Measurements from ENCODE around the gene LRTM2.

The LRTM2 gene

DNA sequence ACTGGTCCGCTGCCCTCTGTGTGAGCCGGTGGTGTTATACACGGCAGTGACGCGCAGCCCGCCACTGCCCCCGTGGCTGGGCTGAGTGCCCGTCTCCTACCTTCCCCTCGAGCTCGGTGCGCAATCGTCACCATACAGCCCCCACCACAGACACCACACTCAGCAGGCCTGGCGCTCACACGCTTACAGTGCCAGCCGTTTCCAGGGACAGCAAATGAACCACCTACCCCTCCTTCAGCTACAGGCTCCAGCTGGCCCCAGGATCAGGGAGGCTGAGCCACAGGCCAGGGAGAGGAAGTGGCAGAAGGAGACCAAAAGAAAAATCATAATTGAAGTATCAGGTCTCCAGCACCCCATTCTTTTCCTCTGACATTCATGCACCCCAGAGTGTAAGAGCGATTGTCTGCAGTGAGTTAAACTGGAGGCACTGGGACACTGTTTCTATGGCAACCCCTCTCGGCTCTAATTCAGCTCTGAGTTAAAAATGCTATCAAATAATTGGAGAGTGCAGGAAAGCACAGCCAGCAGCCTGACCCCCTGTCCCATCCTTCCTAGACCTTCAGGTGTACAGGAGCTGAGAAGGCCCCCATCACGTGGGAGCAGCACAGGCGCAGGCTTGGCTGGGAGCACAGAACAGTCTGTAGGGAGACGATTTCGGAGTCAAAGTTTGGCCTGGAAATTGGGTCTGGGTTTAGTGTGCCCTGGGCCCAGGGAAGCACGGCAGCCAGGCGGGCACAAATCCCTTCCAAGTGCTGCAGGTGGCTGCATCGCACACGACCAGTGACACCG, 18.0 kb downstream of the LRTM2 start:
- Histone ChIP-seq H3K36me3 (ENCODE audit: insufficient read depth, low read length) (no peaks in the 10 kb centered on the region), H3K79me2 (ENCODE audit: insufficient read depth, low read length) (no peaks in the 10 kb centered on the region), H3K4me3 (ENCODE audit: low read length, poor library complexity, severe bottlenecking) (no peak overlapping the region), H3K4me1 (ENCODE audit: insufficient read depth, low read length, poor library complexity, severe bottlenecking) (peaks cover 50% of the 10 kb centered on the region), H3K27me3 (ENCODE audit: insufficient read depth, low read length, poor library complexity, severe bottlenecking) (no peaks in the 10 kb centered on the region), H3K9me2 (replicated peaks; ENCODE audit: low read depth, low read length) (no peaks in the 10 kb centered on the region), H3K9me3 (ENCODE audit: insufficient read depth, low read depth, low read length) (no peaks in the 10 kb centered on the region), H2AFZ (ENCODE audit: low read length) (no peak overlapping the region), H4K20me1 (ENCODE audit: insufficient read depth, low read length, poor library complexity, severe bottlenecking) (no peaks in the 10 kb centered on the region), H3K9ac (ENCODE audit: low read depth, low read length, poor library complexity, severe bottlenecking) (peak overlapping the region; percentile 50), H3K4me2 (ENCODE audit: low read depth, low read length, poor library complexity, severe bottlenecking) (no peak overlapping the region), H3F3A (ENCODE audit: low read depth) (no peaks in the 10 kb centered on the region; the same call in 1 of the 2 replicates)
- TF ChIP-seq EZH2phosphoT487 (IDR thresholded peaks at IDR 0.05; ENCODE audit: borderline replicate concordance): no peak
- TF ChIP-seq, protein P1, sequence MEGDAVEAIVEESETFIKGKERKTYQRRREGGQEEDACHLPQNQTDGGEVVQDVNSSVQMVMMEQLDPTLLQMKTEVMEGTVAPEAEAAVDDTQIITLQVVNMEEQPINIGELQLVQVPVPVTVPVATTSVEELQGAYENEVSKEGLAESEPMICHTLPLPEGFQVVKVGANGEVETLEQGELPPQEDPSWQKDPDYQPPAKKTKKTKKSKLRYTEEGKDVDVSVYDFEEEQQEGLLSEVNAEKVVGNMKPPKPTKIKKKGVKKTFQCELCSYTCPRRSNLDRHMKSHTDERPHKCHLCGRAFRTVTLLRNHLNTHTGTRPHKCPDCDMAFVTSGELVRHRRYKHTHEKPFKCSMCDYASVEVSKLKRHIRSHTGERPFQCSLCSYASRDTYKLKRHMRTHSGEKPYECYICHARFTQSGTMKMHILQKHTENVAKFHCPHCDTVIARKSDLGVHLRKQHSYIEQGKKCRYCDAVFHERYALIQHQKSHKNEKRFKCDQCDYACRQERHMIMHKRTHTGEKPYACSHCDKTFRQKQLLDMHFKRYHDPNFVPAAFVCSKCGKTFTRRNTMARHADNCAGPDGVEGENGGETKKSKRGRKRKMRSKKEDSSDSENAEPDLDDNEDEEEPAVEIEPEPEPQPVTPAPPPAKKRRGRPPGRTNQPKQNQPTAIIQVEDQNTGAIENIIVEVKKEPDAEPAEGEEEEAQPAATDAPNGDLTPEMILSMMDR (conservative IDR thresholded peaks at IDR 0.05; ENCODE audit: low read length): no peak

- H3K4me1 ChIP-seq (ENCODE audit: insufficient read depth, low read length, poor library complexity, severe bottlenecking): peaks cover 50% of the 10 kb centered on the region
- H3K27me3 ChIP-seq (ENCODE audit: insufficient read depth, low read length, poor library complexity, severe bottlenecking): no peaks in the 10 kb centered on the region
- no peaks in the 10 kb centered on the region for H3K9me2 ChIP-seq (replicated peaks; ENCODE audit: low read depth, low read length)
- H4K20me1 ChIP-seq (ENCODE audit: insufficient read depth, low read length, poor library complexity, severe bottlenecking): no peaks in the 10 kb centered on the region
- peak overlapping the region; percentile 58 for H3K4me2 ChIP-seq (ENCODE audit: low read depth, low read length, poor library complexity, severe bottlenecking)
- TF ChIP-seq EZH2phosphoT487 (IDR thresholded peaks at IDR 0.05; ENCODE audit: borderline replicate concordance): no peak
- TF ChIP-seq, protein P1 (conservative IDR thresholded peaks at IDR 0.05; ENCODE audit: low read length): no peak
- H3K9ac ChIP-seq (ENCODE audit: low read depth, low read length, poor library complexity, severe bottlenecking): peak overlapping the region; percentile 50
- no peaks in the 10 kb centered on the region for H3K36me3 ChIP-seq (ENCODE audit: insufficient read depth, low read length)
- no peak overlapping the region for H3K4me3 ChIP-seq (ENCODE audit: low read length, poor library complexity, severe bottlenecking)
- H3K79me2 ChIP-seq (ENCODE audit: insufficient read depth, low read length): no peaks in the 10 kb centered on the region
- H2AFZ ChIP-seq (ENCODE audit: low read length): no peak overlapping the region
- no peaks in the 10 kb centered on the region; the same call in 1 of the 2 replicates for H3F3A ChIP-seq (ENCODE audit: low read depth)
- no peaks in the 10 kb centered on the region for H3K9me3 ChIP-seq (ENCODE audit: insufficient read depth, low read depth, low read length)
Observed at GRCh38 chr12:1838994-1839365, 18.6 kb downstream of the LRTM2 start.

DNA sequence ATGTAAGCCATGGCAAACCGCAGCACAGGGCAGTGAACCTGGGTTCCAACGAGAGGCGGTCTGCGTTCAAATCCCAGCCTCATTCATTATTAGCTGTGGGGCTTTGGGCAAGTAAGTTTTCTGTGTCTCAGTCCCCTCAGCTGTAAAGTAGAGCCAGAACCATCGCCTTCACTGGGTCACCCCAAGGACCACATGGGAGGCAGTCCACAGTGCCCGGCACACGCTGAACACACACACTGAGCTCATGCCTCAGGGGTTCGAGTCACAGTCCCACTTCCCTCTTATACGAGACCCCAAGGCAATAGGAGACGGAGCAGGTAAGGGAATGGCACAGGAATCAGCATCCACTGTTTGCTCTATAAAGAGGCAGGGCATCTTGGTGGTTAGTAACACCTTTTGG, 19.1 kb downstream of the LRTM2 start:
- H3K9me2 ChIP-seq (replicated peaks; ENCODE audit: low read depth, low read length): no peaks in the 10 kb centered on the region
- H2AFZ ChIP-seq (ENCODE audit: low read length): no peak overlapping the region
- H3K4me2 ChIP-seq (ENCODE audit: low read depth, low read length, poor library complexity, severe bottlenecking): peak overlapping the region; percentile 58
- H3K4me3 ChIP-seq (ENCODE audit: low read length, poor library complexity, severe bottlenecking): peak overlapping the region; percentile 36
- H3K27me3 ChIP-seq (ENCODE audit: insufficient read depth, low read length, poor library complexity, severe bottlenecking): no peaks in the 10 kb centered on the region
- peaks cover 50% of the 10 kb centered on the region for H3K4me1 ChIP-seq (ENCODE audit: insufficient read depth, low read length, poor library complexity, severe bottlenecking)
- H4K20me1 ChIP-seq (ENCODE audit: insufficient read depth, low read length, poor library complexity, severe bottlenecking): no peaks in the 10 kb centered on the region
- no peaks in the 10 kb centered on the region for H3K9me3 ChIP-seq (ENCODE audit: insufficient read depth, low read depth, low read length)
- H3K36me3 ChIP-seq (ENCODE audit: insufficient read depth, low read length): no peaks in the 10 kb centered on the region
- no peaks in the 10 kb centered on the region; the same call in 1 of the 2 replicates for H3F3A ChIP-seq (ENCODE audit: low read depth)
- no peak for TF ChIP-seq EZH2phosphoT487 (IDR thresholded peaks at IDR 0.05; ENCODE audit: borderline replicate concordance)
- TF ChIP-seq, protein P1 (conservative IDR thresholded peaks at IDR 0.05; ENCODE audit: low read length): no peak
- H3K9ac ChIP-seq (ENCODE audit: low read depth, low read length, poor library complexity, severe bottlenecking): peak overlapping the region; percentile 50
- no peaks in the 10 kb centered on the region for H3K79me2 ChIP-seq (ENCODE audit: insufficient read depth, low read length)
